Chondrocyte (in vitro differentiated cells): Measurements from ENCODE around the gene NOX5. TPM values are rescaled to one million over a fixed set of nuclear protein-coding genes. Genes with fewer than 3 reads are reported as not detected.

Experiments
- DNase-seq: peaks from one replicate; pipeline ENCODE4 v3.0.0; 2021; ENCODE audit warnings: mixed read lengths, low spot score
- H3K27ac Mint-ChIP-seq: one replicate; pipeline ENCODE4 v1.8.0; 2021; ENCODE audit warnings: mild to moderate bottlenecking, moderate library complexity, mixed read lengths; ENCODE audit not compliant: unreplicated experiment
- H3K27me3 Mint-ChIP-seq: 2 replicates; pipeline ENCODE4 v1.8.0; 2021; ENCODE audit warnings: low read depth, mixed read lengths
- H3K36me3 Mint-ChIP-seq: 2 replicates; pipeline ENCODE4 v1.8.0; 2021; ENCODE audit warnings: low read depth, mixed read lengths
- H3K4me1 Mint-ChIP-seq: 2 replicates; pipeline ENCODE4 v1.8.0; 2021; ENCODE audit warnings: low read depth, mild to moderate bottlenecking, mixed read lengths
- H3K4me3 Mint-ChIP-seq: one replicate; pipeline ENCODE4 v1.8.0; 2021; ENCODE audit warnings: mild to moderate bottlenecking, moderate library complexity, mixed read lengths; ENCODE audit not compliant: unreplicated experiment
- H3K9me3 Mint-ChIP-seq: 2 replicates; pipeline ENCODE4 v1.8.0; 2021; ENCODE audit warnings: low read depth, mixed read lengths
- CTCF ChIP-seq: fragments of 200-600 bp; sonication (generic); IDR thresholded peaks from 2 replicates; pipeline ENCODE4 v1.5.0; 2021; ENCODE audit warnings: antibody characterized with exemption, mild to moderate bottlenecking, moderate library complexity
- total RNA-seq: library from RNA; stranded (reverse); gene quantifications from 3 replicates; pipeline ENCODE4 v1.2.1, GENCODE V29; 2021

NOX5 gene
- total RNA-seq, 1 donor from 2014 or later: not detected

GRCh38 chr15:68990992-68991500 is 23.4 kb upstream of the NOX5 start:
- TF ChIP-seq CTCF: no peak
- Mint-ChIP-seq H3K27ac (no peak overlapping the region), H3K36me3 (peaks cover 1% of the 10 kb centered on the region), H3K27me3 (peaks cover 16% of the 10 kb centered on the region), H3K4me1 (peaks cover 31% of the 10 kb centered on the region), H3K9me3 (no peaks in the 10 kb centered on the region), H3K4me3 (no peak overlapping the region)
- no peak for DNase-seq

DNA sequence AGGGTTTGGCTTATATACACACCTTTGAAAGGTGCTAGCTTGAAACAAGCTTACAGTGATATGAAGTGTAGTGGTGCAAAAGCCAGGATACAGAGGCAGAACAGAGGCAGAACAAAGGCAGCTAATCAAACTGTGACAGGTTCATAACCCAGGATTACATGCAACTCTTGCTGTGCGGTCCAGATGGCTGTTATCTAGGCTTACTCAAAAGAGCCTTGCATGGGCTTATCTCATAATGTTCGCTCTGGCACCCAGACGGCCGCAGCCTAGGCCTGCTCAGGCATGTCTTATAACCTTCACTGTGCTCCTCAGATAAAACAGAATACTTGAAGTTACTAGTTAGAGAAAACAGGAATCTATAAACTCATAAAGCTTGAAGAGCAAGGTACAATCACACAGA is 22.8 kb upstream of the NOX5 start:
- peaks cover 31% of the 10 kb centered on the region for H3K4me1 Mint-ChIP-seq
- no peak for TF ChIP-seq CTCF
- peaks cover 13% of the 10 kb centered on the region for H3K27me3 Mint-ChIP-seq
- no peak overlapping the region for H3K4me3 Mint-ChIP-seq
- no peak overlapping the region for H3K27ac Mint-ChIP-seq
- H3K9me3 Mint-ChIP-seq: no peaks in the 10 kb centered on the region
- no peak for DNase-seq
- H3K36me3 Mint-ChIP-seq: peaks cover 1% of the 10 kb centered on the region

DNA sequence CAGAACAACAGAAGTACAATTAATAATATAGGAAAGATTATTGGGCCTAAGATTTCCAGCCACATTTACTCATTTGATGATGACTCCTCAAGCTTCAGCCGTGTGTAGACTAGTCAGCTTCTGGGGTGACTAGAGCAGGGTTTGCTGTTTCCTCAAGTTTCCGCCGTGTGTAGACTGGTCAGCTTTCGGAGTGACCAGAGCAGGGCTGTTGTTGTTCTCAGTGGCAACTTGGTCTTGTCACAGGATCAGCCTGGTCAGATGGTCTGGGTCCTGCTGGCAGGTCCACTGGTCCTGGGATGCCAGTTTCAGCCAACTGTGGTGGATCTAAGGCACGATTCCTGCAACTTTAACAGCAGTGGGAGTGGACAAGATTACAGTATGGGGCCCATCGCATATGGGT is 21.8 kb upstream of the NOX5 start:
- Mint-ChIP-seq H3K4me1 (peaks cover 39% of the 10 kb centered on the region), H3K36me3 (peaks cover 1% of the 10 kb centered on the region), H3K27me3 (peaks cover 7% of the 10 kb centered on the region), H3K9me3 (no peaks in the 10 kb centered on the region), H3K4me3 (no peak overlapping the region), H3K27ac (no peak overlapping the region)
- no peak for TF ChIP-seq CTCF
- DNase-seq: no peak

DNA sequence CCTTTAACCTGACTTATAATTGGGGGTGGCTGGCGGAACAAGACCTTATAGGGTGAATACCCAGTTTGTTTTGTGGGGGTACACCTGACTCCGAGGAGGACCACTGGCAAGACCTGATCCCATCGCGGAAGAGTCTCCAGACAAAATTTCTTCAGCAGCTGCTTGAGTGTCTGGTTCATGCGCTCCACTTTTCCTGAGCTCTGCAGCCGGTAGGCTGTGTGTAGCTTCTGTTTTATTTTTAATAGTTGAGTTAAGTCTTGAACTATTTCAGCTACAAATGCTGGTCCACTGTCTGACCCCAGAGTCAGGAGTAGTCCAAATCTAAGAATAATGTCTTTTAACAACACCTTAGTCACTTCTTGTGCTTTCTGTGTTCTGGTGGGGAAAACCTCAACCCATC is 21.2 kb upstream of the NOX5 start:
- Mint-ChIP-seq H3K36me3 (peaks cover under 1% of the 10 kb centered on the region), H3K4me1 (peaks cover 42% of the 10 kb centered on the region), H3K27ac (no peak overlapping the region), H3K4me3 (no peak overlapping the region), H3K27me3 (peaks cover 5% of the 10 kb centered on the region), H3K9me3 (no peaks in the 10 kb centered on the region)
- no peak for TF ChIP-seq CTCF
- DNase-seq: no peak

GRCh38 chr15:68994149-68994548 is 20.3 kb upstream of the NOX5 start:
- no peaks in the 10 kb centered on the region for H3K9me3 Mint-ChIP-seq
- H3K4me1 Mint-ChIP-seq: peaks cover 42% of the 10 kb centered on the region
- peak overlapping the region; percentile 8 for H3K27ac Mint-ChIP-seq
- no peaks in the 10 kb centered on the region for H3K36me3 Mint-ChIP-seq
- no peak overlapping the region for H3K4me3 Mint-ChIP-seq
- no peaks in the 10 kb centered on the region for H3K27me3 Mint-ChIP-seq
- DNase-seq: no peak
- no peak for TF ChIP-seq CTCF
